Body of pancreas (tissue), 4 donors: ENCODE data around the gene SORL1. TPM values are rescaled to one million over a fixed set of nuclear protein-coding genes. Genes with fewer than 3 reads are reported as not detected.

ENCODE experiments used
- ATAC-seq: fragments of 150-250 bp; one replicate; pipeline ENCODE4 v1.9.1; 2016
- DNase-seq, 4 donors: peaks; one replicate each; pipeline ENCODE4 v3.0.0-alpha.2; 2019
- H3K27ac ChIP-seq, 4 donors: fragments of 200-600 bp; sonication (generic); 1 replicate in 3 of 4; 2 replicates in 1 of 4; pipeline versions ENCODE4 v1.5.1 to v1.6.1; 2016 to 2019; ENCODE audit warnings: mild to moderate bottlenecking in 1 of 4, mixed read lengths in 1 of 4, moderate library complexity in 1 of 4
- H3K27me3 ChIP-seq, 2 donors: fragments of 200-600 bp; sonication (generic); one replicate each; pipeline ENCODE4 v1.6.0; 2016; ENCODE audit warnings: mild to moderate bottlenecking in 1 of 2
- H3K36me3 ChIP-seq, 2 donors: fragments of 200-600 bp; sonication (generic); replicated peaks in 1 of 2; 2 replicates each; pipeline ENCODE4 v1.5.1; 2016; ENCODE audit warnings: low read depth in 2 of 2; ENCODE audit not compliant: insufficient read depth in 1 of 2
- H3K4me1 ChIP-seq: fragments of 200-600 bp; sonication (generic); one replicate; pipeline ENCODE4 v1.6.0; 2016
- H3K4me3 ChIP-seq, 2 donors: fragments of 200-600 bp; sonication (generic); 1 replicate in 1 of 2; 2 replicates in 1 of 2; pipeline ENCODE4 v1.5.1; 2016 to 2019
- H3K9me3 ChIP-seq, 3 donors: fragments of 200-600 bp; sonication (generic); 1 replicate in 2 of 3; 2 replicates in 1 of 3; pipeline ENCODE4 v1.5.1; 2016
- CTCF ChIP-seq, 7 experiments: fragments of 450-650 bp in 4 of 7; fragments of 200-600 bp in 3 of 7; sonication (generic) in 3 of 7; IDR thresholded peaks; one replicate each; pipeline ENCODE4 v1.5.1; 2016 to 2019; ENCODE audit warnings: antibody characterized with exemption in 7 of 7
- POLR2A ChIP-seq, 3 donors: fragments of 450-650 bp; IDR thresholded peaks; one replicate each; pipeline ENCODE4 v1.6.1; 2016; ENCODE audit warnings: antibody characterized with exemption in 3 of 3, mild to moderate bottlenecking in 2 of 3
- WGBS, 2 donors: methylation state at CpG; one replicate each; pipeline ENCODE4 v1.1.5; 2017; 5-methylcytosine and 5-hydroxymethylcytosine counted together
- intact Hi-C: fragments of 100-400 bp; cut with DNase I; formaldehyde crosslinking; loops from one replicate; pipeline ENCODE4 v1.15.1; 2023
- total RNA-seq, 2 donors: library from RNA; depleted of rRNA; stranded (reverse); fragments of >200 nt; gene quantifications; one replicate each; pipeline ENCODE4 v1.1.0, GENCODE V29; 2016

Gene SORL1
- total RNA-seq, 2 donors from 2014 or later, result 25.1 to 26.5 TPM

GRCh38 chr11:121577106-121577848 is 125.2 kb downstream of the SORL1 start:
- H3K4me1 ChIP-seq, result no peaks in the 10 kb centered on the region

DNA sequence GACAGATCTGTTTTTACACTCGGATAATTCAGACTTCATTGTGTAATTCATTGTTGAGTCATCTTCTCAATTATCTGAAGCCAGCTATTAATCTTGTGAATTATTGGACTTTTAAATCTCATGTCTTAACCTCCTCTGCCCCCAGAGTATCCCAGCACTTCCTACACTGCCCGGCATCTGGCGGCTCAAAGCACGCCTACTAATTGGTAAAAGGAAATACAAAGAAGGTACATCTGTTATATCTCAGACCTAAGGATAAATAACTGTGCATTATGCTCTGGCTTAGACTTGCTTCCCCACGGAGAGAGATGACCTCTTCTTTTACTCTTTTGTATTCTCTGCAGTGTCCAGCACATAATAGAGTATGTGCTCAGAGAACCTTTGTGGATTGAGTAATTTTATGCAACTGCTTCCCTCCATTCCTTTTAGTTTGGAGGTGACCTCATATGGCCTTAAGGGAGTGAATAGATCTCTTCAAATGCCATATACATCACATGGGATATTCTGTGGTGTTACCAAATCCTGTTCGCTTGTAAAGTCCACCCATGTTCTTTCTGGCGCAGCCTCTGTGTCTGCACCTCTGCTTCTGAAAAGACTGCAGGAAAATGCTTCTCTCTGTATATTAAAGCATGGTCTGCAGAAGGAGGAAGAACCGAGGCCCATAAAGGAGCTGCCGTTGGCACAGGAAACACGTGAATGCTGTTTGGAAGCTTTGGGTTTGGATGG is 126.3 kb downstream of the SORL1 start:
- TF ChIP-seq POLR2A (IDR thresholded peaks at IDR 0.05), result no peak
- TF ChIP-seq CTCF (IDR thresholded peaks at IDR 0.05), result no peak
- Histone ChIP-seq H3K27me3 (no peaks in the 10 kb centered on the region), H3K9me3 (no peaks in the 10 kb centered on the region), H3K4me3 (no peak overlapping the region), H3K36me3 (peaks cover 0 to 2% of the 10 kb centered on the region in 2 donors), H3K4me1 (no peaks in the 10 kb centered on the region), H3K27ac (peak overlapping the region in 1 of 4 donors; percentile 19)
- peak; percentile 38 for ATAC-seq
- peak in 1 of 4 donors; percentile 22 for DNase-seq
- 66 to 69% methylated on average over 10 of the region's 10 CpGs for WGBS, 2 donors
- intact Hi-C loops, result no loop called here

More at GRCh38 chr11:121577106-121577848, 125.2 kb downstream of the SORL1 start:
- no peak for DNase-seq
- no peaks in the 10 kb centered on the region for H3K27me3 ChIP-seq
- H3K9me3 ChIP-seq, result no peaks in the 10 kb centered on the region
- WGBS, 2 donors, result 54 to 64% methylated on average over 16 of the region's 16 CpGs
- H3K4me3 ChIP-seq, result no peak overlapping the region
- TF ChIP-seq POLR2A (IDR thresholded peaks at IDR 0.05) (no peak), CTCF (IDR thresholded peaks at IDR 0.05) (no peak)
- peaks cover 0 to 2% of the 10 kb centered on the region in 2 donors for H3K36me3 ChIP-seq
- ATAC-seq, result no peak
- peak overlapping the region in 1 of 4 donors; percentile 19 for H3K27ac ChIP-seq
- intact Hi-C loops, result no loop called here

DNA sequence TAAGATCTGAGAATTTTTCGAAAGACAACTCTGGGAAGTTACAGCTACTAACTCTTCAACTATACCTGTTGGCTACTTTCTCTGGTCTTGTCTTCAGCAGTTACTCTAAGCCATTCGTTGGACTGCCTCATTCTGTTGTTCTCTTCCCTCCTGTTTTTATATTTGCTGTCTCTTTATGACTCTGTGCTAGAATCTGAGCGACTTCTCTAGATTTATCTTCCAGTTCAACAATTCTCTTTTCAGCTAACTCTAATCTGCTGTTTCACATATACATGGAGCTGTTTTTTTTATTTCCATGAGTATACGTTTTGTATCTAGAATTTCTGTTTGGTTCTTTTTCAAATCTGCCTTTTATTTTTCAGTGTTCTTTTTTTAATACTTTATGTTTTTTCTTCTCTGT is 128.0 kb downstream of the SORL1 start:
- no peak overlapping the region for H3K27ac ChIP-seq
- no peaks in the 10 kb centered on the region for H3K9me3 ChIP-seq
- DNase-seq, result no peak
- no peak for TF ChIP-seq POLR2A (IDR thresholded peaks at IDR 0.05)
- TF ChIP-seq CTCF (IDR thresholded peaks at IDR 0.05), result no peak
- H3K27me3 ChIP-seq, result no peaks in the 10 kb centered on the region
- no peaks in the 10 kb centered on the region for H3K4me1 ChIP-seq
- no peak overlapping the region for H3K4me3 ChIP-seq
- 73 to 78% methylated on average over 4 of the region's 4 CpGs for WGBS, 2 donors
- ATAC-seq, result no peak
- H3K36me3 ChIP-seq, result peaks cover 0 to 2% of the 10 kb centered on the region in 2 donors
- intact Hi-C loops, result no loop called here

DNA sequence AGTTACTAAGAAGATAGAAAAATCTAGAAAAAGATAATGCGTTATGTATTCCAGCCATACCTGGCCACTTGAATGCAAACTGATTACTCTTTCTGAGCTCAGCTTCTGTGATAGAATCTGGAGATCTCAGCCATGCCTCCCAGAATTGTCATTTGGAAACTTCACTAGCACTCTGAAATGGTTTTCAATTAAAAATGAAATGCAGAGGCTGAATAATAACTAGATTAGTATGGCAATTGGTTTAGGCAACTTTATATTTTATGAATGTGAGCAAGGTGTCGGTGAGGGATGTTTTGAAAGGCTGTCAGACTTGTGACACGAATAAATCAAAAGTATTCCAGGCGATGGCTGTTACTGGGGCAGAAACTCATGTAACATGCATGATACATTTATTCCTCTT is 129.5 kb downstream of the SORL1 start:
- peaks cover 0 to 2% of the 10 kb centered on the region in 2 donors for H3K36me3 ChIP-seq
- H3K4me3 ChIP-seq, result no peak overlapping the region
- WGBS, 2 donors, result 75 to 77% methylated on average over 4 of the region's 4 CpGs
- no peak for TF ChIP-seq POLR2A (IDR thresholded peaks at IDR 0.05)
- no peak for TF ChIP-seq CTCF (IDR thresholded peaks at IDR 0.05)
- ATAC-seq, result no peak
- no peaks in the 10 kb centered on the region for H3K9me3 ChIP-seq
- H3K4me1 ChIP-seq, result no peaks in the 10 kb centered on the region
- no peak overlapping the region for H3K27ac ChIP-seq
- intact Hi-C loops, result no loop called here
- DNase-seq, result no peak
- no peaks in the 10 kb centered on the region for H3K27me3 ChIP-seq
